HEK293 (cell line): Measurements from ENCODE around the gene CPEB4.
A peak's percentile ranks its signal among the peaks of the same experiment; 100 is the strongest.

ENCODE experiments used
- EGR2 ChIP-seq: fragments of 450-650 bp; formaldehyde crosslinking; IDR thresholded peaks from 2 replicates; pipeline ENCODE4 v1.5.1; 2016; ENCODE audit warnings: low read depth, missing biosample characterization, missing genetic modification characterization
- GLI2 ChIP-seq: fragments of 450-650 bp; formaldehyde crosslinking; IDR thresholded peaks from 2 replicates; pipeline ENCODE4; 2017; ENCODE audit warnings: missing biosample characterization, missing genetic modification characterization, low read depth, borderline replicate concordance
- INSM2 ChIP-seq: fragments of 450-650 bp; formaldehyde crosslinking; IDR thresholded peaks from 2 replicates; pipeline ENCODE4 v1.5.1; 2016; ENCODE audit warnings: missing biosample characterization, missing genetic modification characterization
- KLF1 ChIP-seq: fragments of 450-650 bp; formaldehyde crosslinking; IDR thresholded peaks from 2 replicates; pipeline ENCODE4 v1.5.1; 2016; ENCODE audit warnings: missing biosample characterization, missing genetic modification characterization
- OVOL3 ChIP-seq: fragments of 450-650 bp; formaldehyde crosslinking; IDR thresholded peaks from 2 replicates; pipeline ENCODE4 v1.5.1; 2016; ENCODE audit warnings: missing biosample characterization, missing genetic modification characterization
- PRDM4 ChIP-seq: fragments of 450-650 bp; formaldehyde crosslinking; IDR thresholded peaks from 2 replicates; pipeline ENCODE4 v1.5.1; 2017; ENCODE audit warnings: missing biosample characterization, missing genetic modification characterization
- SCRT2 ChIP-seq: fragments of 450-650 bp; formaldehyde crosslinking; IDR thresholded peaks from 2 replicates; pipeline ENCODE4 v1.5.1; 2016; ENCODE audit warnings: missing biosample characterization, missing genetic modification characterization
- YY1 ChIP-seq: fragments of 450-650 bp; formaldehyde crosslinking; IDR thresholded peaks from 2 replicates; pipeline ENCODE4 v1.5.1; 2018; ENCODE audit warnings: missing biosample characterization, missing genetic modification characterization
- ZBTB1 ChIP-seq: fragments of 450-650 bp; formaldehyde crosslinking; IDR thresholded peaks from 2 replicates; pipeline ENCODE4 v1.5.1; 2016; ENCODE audit warnings: missing biosample characterization, missing genetic modification characterization
- ZBTB20 ChIP-seq: fragments of 450-650 bp; formaldehyde crosslinking; IDR thresholded peaks from 2 replicates; pipeline ENCODE4 v1.5.1; 2016; ENCODE audit warnings: missing biosample characterization, missing genetic modification characterization
- ZBTB49 ChIP-seq: fragments of 450-650 bp; formaldehyde crosslinking; IDR thresholded peaks from 2 replicates; pipeline ENCODE4 v1.5.1; 2016; ENCODE audit warnings: missing biosample characterization, missing genetic modification characterization, low read depth
- ZBTB8A ChIP-seq: fragments of 450-650 bp; formaldehyde crosslinking; IDR thresholded peaks from 2 replicates; pipeline ENCODE4 v1.5.1; 2016; ENCODE audit warnings: missing biosample characterization, missing genetic modification characterization
- ZFP41 ChIP-seq: fragments of 450-650 bp; formaldehyde crosslinking; IDR thresholded peaks from 2 replicates; pipeline ENCODE4 v1.5.1; 2016; ENCODE audit warnings: missing biosample characterization, missing genetic modification characterization, borderline replicate concordance
- ZNF221 ChIP-seq: fragments of 450-650 bp; formaldehyde crosslinking; IDR thresholded peaks from 2 replicates; pipeline ENCODE4 v1.5.1; 2017; ENCODE audit warnings: missing biosample characterization, missing genetic modification characterization, borderline replicate concordance
- ZNF362 ChIP-seq: fragments of 450-650 bp; formaldehyde crosslinking; IDR thresholded peaks from 2 replicates; pipeline ENCODE4 v1.5.1; 2016; ENCODE audit warnings: missing biosample characterization, missing genetic modification characterization
- ZNF366 ChIP-seq: fragments of 450-650 bp; formaldehyde crosslinking; conservative IDR thresholded peaks from 2 replicates; pipeline ENCODE4 v1.5.1; 2016; ENCODE audit warnings: missing biosample characterization, missing genetic modification characterization
- ZNF433 ChIP-seq: fragments of 450-650 bp; formaldehyde crosslinking; IDR thresholded peaks from 2 replicates; pipeline ENCODE4 v1.5.1; 2016; ENCODE audit warnings: missing biosample characterization, missing genetic modification characterization, low read depth
- ZNF501 ChIP-seq: fragments of 450-650 bp; formaldehyde crosslinking; IDR thresholded peaks from 2 replicates; pipeline ENCODE4 v1.5.1; 2016; ENCODE audit warnings: missing biosample characterization, missing genetic modification characterization
- ZNF549 ChIP-seq: fragments of 450-650 bp; IDR thresholded peaks from 2 replicates; pipeline ENCODE4 v1.5.1; 2018; ENCODE audit warnings: missing biosample characterization, missing genetic modification characterization, mild to moderate bottlenecking, inconsistent platforms, moderate library complexity
- ZNF561 ChIP-seq: fragments of 450-650 bp; IDR thresholded peaks from 2 replicates; pipeline ENCODE4 v1.5.1; 2018; ENCODE audit warnings: missing biosample characterization, missing genetic modification characterization, borderline replicate concordance
- ZNF621 ChIP-seq: fragments of 450-650 bp; formaldehyde crosslinking; IDR thresholded peaks from 2 replicates; pipeline ENCODE4 v1.5.1; 2017; ENCODE audit warnings: missing biosample characterization, missing genetic modification characterization
- ZNF660 ChIP-seq: fragments of 450-650 bp; IDR thresholded peaks from 2 replicates; pipeline ENCODE4 v1.5.1; 2018; ENCODE audit warnings: missing biosample characterization, mild to moderate bottlenecking, missing genetic modification characterization
- ZNF664 ChIP-seq: fragments of 450-650 bp; formaldehyde crosslinking; IDR thresholded peaks from 2 replicates; pipeline ENCODE4 v1.5.1; 2016; ENCODE audit warnings: missing biosample characterization, missing genetic modification characterization
- TF ChIP-seq, protein P1 (sequence below): fragments of 450-650 bp; formaldehyde crosslinking; IDR thresholded peaks from 2 replicates; pipeline ENCODE4 v1.5.1; 2016; ENCODE audit warnings: missing biosample characterization, missing genetic modification characterization
- TF ChIP-seq, protein P2 (sequence below): sonication (generic); formaldehyde crosslinking; IDR thresholded peaks from 2 replicates; pipeline ENCODE4 v1.8.1; 2022; ENCODE audit warnings: mild to moderate bottlenecking, moderate library complexity, missing genetic modification reagents
- TF ChIP-seq, protein P3 (sequence below): fragments of 450-650 bp; formaldehyde crosslinking; IDR thresholded peaks from 2 replicates; pipeline ENCODE4 v1.5.1; 2016; ENCODE audit warnings: missing biosample characterization, missing genetic modification characterization

The CPEB4 gene

GRCh38 chr5:173917788-173918786 lies 29.9 kb downstream of the CPEB4 start (continued):
- TF ChIP-seq ZNF362, result 0 out of 2 replicates have a peak, but pooled peaks have one; percentile 25
- TF ChIP-seq ZNF664 (tag by site-specific recombination), result no peak
- no peak for TF ChIP-seq ZFP41 (tag by site-specific recombination)
- 0 out of 2 replicates have a peak, but pooled peaks have one; percentile 14 for TF ChIP-seq ZNF561 (tag by site-specific recombination)
- TF ChIP-seq, protein P1, sequence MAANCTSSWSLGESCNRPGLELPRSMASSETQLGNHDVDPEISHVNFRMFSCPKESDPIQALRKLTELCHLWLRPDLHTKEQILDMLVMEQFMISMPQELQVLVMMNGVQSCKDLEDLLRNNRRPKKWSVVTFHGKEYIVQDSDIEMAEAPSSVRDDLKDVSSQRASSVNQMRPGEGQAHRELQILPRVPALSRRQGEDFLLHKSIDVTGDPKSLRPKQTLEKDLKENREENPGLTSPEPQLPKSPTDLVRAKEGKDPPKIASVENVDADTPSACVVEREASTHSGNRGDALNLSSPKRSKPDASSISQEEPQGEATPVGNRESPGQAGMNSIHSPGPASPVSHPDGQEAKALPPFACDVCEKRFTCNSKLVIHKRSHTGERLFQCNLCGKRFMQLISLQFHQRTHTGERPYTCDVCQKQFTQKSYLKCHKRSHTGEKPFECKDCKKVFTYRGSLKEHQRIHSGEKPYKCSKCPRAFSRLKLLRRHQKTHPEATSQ, result no peak
- no peak for TF ChIP-seq ZBTB1
- peak; percentile 23; the same call in 1 of the 2 replicates for TF ChIP-seq OVOL3 (tag by site-specific recombination)
- TF ChIP-seq ZNF433 (tag by site-specific recombination), result no peak
- TF ChIP-seq PRDM4 (tag by site-specific recombination), result no peak; the same call in 1 of the 2 replicates
- peak; percentile 33 for TF ChIP-seq ZBTB8A (tag by site-specific recombination)
- TF ChIP-seq EGR2 (tag by site-specific recombination), result no peak
- TF ChIP-seq KLF1 (tag by site-specific recombination), result no peak
- TF ChIP-seq, protein P2, sequence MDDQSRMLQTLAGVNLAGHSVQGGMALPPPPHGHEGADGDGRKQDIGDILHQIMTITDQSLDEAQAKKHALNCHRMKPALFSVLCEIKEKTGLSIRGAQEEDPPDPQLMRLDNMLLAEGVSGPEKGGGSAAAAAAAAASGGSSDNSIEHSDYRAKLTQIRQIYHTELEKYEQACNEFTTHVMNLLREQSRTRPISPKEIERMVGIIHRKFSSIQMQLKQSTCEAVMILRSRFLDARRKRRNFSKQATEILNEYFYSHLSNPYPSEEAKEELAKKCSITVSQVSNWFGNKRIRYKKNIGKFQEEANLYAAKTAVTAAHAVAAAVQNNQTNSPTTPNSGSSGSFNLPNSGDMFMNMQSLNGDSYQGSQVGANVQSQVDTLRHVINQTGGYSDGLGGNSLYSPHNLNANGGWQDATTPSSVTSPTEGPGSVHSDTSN (CRISPR knock-in tag), result no peak
- TF ChIP-seq YY1, result no peak
- TF ChIP-seq ZNF621 (tag by site-specific recombination), result no peak
- no peak for TF ChIP-seq ZNF549 (tag by site-specific recombination)
- 0 out of 2 replicates have a peak, but pooled peaks have one; percentile 21 for TF ChIP-seq ZNF501 (tag by site-specific recombination)
- no peak for TF ChIP-seq SCRT2 (tag by site-specific recombination)
- no peak for TF ChIP-seq ZNF221
- TF ChIP-seq INSM2 (tag by site-specific recombination), result peak; percentile 39; the same call in 1 of the 2 replicates
- TF ChIP-seq ZBTB49 (tag by site-specific recombination), result no peak
- TF ChIP-seq ZNF660 (tag by site-specific recombination), result peak; percentile 72; the same call in 1 of the 2 replicates
- peak; percentile 78 for TF ChIP-seq ZBTB20 (tag by site-specific recombination)
- TF ChIP-seq, protein P3, sequence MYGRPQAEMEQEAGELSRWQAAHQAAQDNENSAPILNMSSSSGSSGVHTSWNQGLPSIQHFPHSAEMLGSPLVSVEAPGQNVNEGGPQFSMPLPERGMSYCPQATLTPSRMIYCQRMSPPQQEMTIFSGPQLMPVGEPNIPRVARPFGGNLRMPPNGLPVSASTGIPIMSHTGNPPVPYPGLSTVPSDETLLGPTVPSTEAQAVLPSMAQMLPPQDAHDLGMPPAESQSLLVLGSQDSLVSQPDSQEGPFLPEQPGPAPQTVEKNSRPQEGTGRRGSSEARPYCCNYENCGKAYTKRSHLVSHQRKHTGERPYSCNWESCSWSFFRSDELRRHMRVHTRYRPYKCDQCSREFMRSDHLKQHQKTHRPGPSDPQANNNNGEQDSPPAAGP (tag by site-specific recombination), result 0 out of 2 replicates have a peak, but pooled peaks have one; percentile 49
- TF ChIP-seq ZNF366 (tag by site-specific recombination), result no peak
- no peak for TF ChIP-seq GLI2 (tag by site-specific recombination)
